HTERT RPE-1 (cell line): ENCODE data around the gene NCAM2.
"Not testable (repeated sequence)": the region's sequence is repeated elsewhere in the genome, so short reads cannot be mapped to it uniquely, and the experiment has no call there.

Experiments used
- in situ Hi-C: fragments of 300-500 bp; cut with MboI; formaldehyde crosslinking; loops from 4 replicates; pipeline ENCODE4 v1.14.3; 2020; ENCODE audit warnings: low sequenced_read_pairs

Gene NCAM2

GRCh38 chr21:21101911-21102310 lies 103.7 kb downstream of the NCAM2 start:
- in situ Hi-C loops: no loop called here

- in situ Hi-C loops: no loop called here
Observed at GRCh38 chr21:21102896-21103295, 104.7 kb downstream of the NCAM2 start.

GRCh38 chr21:21103692-21104091 lies 105.5 kb downstream of the NCAM2 start:
- in situ Hi-C loops: no loop called here

GRCh38 chr21:21109736-21110135 lies 111.5 kb downstream of the NCAM2 start:
- in situ Hi-C loops: no loop called here

- in situ Hi-C loops: no loop called here
Observed at GRCh38 chr21:21111309-21111920, 113.2 kb downstream of the NCAM2 start.

- in situ Hi-C loops: no loop called here
Observed at GRCh38 chr21:21114461-21114860, 116.3 kb downstream of the NCAM2 start.

GRCh38 chr21:21119091-21119490 lies 120.9 kb downstream of the NCAM2 start:
- in situ Hi-C loops: no loop called here

GRCh38 chr21:21122680-21123079 lies 124.5 kb downstream of the NCAM2 start:
- in situ Hi-C loops: no loop called here

GRCh38 chr21:21132390-21132789 lies 134.2 kb downstream of the NCAM2 start:
- in situ Hi-C loops: no loop called here

GRCh38 chr21:21137986-21138385 lies 139.8 kb downstream of the NCAM2 start:
- in situ Hi-C loops: no loop called here

- in situ Hi-C loops: no loop called here
Observed at GRCh38 chr21:21146587-21147373, 148.6 kb downstream of the NCAM2 start.

GRCh38 chr21:21147374-21147745 lies 149.2 kb downstream of the NCAM2 start:
- in situ Hi-C loops: no loop called here

- in situ Hi-C loops: no loop called here
Observed at GRCh38 chr21:21148009-21148408, 149.8 kb downstream of the NCAM2 start.

- in situ Hi-C loops: no loop called here
Observed at GRCh38 chr21:21148514-21148913, 150.3 kb downstream of the NCAM2 start.

- in situ Hi-C loops: not testable (repeated sequence)
Observed at GRCh38 chr21:21149445-21149844, 151.2 kb downstream of the NCAM2 start.

- in situ Hi-C loops: no loop called here
Observed at GRCh38 chr21:21151231-21151630, 153.0 kb downstream of the NCAM2 start.

GRCh38 chr21:21156397-21156796 lies 158.2 kb downstream of the NCAM2 start:
- in situ Hi-C loops: no loop called here

- in situ Hi-C loops: no loop called here
Observed at GRCh38 chr21:21156957-21157356, 158.7 kb downstream of the NCAM2 start.

GRCh38 chr21:21158376-21158918 lies 160.2 kb downstream of the NCAM2 start:
- in situ Hi-C loops: no loop called here

- in situ Hi-C loops: no loop called here
Observed at GRCh38 chr21:21159253-21159899, 161.2 kb downstream of the NCAM2 start.

GRCh38 chr21:21162786-21163185 lies 164.6 kb downstream of the NCAM2 start:
- in situ Hi-C loops: no loop called here

- in situ Hi-C loops: no loop called here
Observed at GRCh38 chr21:21163904-21164303, 165.7 kb downstream of the NCAM2 start.
